Measurements from ENCODE around the gene KRT5.
A peak's percentile ranks its signal among the peaks of the same experiment; 100 is the strongest.
"Not testable (repeated sequence)": the region's sequence is repeated elsewhere in the genome, so short reads cannot be mapped to it uniquely, and the experiment has no call there.

The KRT5 gene

DNA sequence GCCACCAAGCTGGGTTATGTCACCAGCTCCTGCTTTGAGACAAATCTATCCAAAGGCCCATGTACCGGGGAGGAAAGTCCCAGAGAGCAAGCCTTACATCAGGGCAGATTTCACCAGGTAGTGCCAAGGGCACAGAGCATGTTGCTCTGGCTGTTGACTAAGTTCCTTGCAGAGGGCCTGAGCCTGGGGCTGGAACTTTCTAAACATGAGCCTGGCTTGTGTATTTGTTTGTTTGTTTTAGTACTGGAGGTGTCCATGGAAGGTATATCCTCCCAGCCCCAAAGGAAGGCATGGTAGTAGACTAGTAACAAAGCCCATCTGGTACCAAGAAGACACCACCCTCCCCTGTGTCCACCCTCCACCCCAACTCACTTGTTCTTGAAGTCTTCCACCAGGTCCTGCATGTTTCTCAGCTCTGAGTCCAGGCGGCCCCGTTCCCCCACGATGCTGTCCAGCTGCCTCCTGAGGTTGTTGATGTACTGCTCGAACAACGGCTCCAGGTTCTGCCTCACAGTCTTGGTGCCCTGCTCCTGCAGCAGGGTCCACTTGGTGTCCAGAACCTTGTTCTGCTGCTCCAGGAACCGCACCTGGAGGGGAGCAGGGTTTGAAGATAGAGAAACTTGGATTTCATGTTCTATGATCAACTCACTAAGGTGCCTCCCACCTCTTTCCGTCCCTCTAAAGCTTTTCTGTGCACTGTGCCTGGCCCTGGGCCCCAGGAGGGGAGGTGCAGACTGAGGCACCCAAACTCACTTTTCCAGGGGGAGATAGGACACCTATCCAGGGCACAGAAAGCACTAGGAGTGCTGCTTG lies 1.4 kb downstream of the KRT5 start:
- DNase-seq = no peak

DNA sequence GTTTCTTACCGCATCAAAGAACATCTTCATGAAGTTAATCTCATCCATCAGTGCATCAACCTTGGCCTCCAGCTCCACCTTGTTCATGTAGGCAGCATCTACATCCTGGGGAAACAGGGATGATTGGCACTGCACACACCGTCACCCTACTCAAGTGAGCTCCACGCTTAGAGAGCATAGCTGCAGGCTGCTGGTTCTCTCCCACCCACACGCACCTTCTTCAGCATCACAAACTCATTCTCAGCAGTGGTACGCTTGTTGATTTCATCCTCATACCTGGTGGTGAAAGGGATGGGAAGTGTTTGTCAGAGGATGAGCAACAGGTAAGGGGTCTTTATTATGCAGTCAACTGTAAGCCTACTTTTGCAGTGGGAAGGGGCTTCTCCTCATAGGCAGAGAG lies 2.3 kb downstream of the KRT5 start:
- no peak for DNase-seq

DNA sequence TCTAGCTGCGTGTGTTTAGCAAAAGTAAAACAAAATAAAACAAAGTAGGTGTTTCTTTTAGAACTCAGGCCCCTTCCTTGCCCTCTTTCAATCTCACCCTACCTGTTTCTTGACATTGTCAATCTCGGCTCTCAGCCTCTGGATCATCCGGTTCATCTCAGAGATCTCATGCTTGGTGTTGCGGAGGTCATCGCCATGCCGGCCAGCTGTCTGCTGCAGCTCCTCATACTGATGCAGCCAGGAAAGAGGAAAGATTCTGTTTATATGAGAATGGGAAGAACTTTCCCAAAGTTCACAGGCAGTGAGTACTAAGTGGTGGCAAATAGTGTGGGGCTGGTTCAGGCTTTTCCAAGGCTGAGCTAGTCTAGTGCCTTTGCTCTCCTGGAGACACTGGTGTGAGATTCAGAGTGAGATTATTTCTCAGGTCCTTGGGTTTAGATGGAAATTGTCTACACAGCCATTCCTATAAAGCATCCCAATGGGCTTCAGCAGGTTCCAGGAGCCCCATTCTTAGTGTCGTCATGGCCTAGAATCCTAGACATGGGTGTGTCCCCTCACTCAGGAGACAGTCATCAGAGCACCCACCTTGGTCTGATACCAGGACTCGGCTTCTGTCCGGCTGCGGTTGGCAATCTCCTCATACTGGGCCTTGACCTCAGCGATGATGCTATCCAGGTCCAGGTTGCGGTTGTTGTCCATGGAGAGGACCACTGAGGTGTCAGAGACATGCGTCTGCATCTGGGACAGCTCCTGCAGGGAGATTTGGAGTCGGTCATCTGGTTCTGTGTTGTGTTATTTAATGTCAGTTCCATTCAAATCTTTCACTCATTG lies 3.0 kb downstream of the KRT5 start:
- DNase-seq = no peak

DNA sequence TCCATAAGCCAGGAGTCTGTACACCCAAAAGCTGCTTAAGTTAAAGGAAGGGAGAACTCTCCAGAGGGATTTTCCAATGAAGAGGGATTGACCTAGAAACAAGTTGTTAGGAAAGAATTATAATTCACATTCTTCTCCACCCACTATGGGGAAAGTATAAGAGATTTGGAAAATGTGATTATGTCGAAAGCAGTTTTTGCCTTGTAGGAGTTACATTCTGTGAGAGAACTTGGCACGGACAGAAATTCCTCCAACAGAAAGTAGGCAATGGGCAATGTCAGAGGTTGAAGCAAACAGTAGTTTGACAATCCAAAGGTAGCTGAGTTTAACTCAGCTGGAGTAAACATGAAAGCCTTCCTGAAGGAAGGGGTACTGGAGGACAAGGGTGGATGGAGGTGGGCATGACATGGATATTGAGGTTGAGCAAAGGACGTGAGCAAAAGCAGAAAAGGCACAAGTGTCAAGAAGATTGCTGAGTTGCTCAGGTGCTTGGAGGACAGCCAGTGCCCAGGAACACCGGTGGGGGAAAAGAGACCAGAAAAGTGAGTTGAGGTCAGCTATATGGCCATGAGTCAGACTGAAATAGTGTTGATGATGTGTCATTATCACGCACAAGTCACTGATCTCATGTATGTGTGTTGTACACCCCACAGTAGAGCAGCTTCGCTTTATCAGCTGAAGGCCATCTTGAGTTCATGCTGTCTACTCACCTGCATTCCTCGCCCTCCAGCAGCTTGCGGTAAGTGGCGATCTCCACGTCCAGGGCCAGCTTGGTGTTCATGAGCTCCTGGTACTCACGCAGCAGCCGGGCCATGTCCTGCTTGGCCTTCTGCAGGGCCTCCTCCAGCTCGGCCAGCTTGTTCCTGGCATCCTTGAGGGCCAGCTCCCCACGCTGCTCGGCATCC lies 4.0 kb downstream of the KRT5 start:
- no peak for DNase-seq

DNA sequence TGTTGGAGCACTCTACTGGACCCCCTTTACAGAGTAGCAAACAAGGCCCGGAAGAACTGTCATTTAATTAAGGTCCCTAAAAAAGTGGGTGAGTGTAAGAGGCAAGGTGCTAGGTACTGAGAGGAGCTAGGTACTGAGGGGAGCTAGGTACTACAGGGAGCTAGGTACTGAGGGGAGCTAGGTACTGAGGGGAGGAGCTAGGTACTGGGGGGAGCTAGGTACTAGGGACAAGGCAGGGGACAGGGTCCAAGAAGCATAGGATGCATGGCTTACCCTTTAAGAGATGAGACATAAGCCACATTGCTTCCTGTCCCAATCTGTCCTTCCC lies 4.9 kb downstream of the KRT5 start:
- DNase-seq = no peak

DNA sequence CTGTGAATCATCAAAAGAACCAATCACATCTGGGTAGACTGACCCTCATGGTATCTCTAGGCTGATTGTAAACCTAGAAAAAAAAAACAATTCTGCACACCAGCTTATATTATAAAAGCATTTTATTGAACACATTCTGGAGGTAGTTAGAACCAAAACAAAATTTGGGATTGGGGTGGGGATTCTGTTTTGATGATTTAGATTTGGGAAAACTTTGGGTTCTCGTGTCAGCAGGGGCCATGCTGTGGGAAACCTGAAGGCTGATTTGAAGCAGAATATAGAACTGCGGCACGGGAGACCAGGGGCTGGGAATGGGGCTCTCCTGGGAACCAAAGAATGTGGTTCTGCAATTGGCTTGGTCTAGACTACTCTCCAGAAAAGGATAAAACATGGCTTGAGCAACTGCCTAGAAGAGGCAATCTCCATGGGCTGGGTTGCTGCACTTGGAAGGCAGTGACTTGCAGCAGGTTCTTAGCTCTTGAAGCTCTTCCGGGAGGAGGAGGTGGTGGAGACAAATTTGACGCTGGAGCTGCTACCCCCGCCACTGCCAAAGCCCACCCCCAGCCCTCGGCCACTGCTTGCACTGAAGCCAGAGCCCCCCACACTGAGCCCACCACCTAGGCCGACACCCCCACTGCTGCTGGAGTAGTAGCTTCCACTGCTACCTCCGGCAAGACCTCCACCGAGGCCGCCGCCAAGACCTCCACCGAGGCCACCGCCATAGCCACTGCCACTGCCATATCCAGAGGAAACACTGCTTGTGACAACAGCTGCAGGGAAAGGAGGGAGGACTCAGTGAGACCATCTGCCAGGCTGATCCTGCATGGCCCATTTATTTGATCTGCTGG lies 5.5 kb downstream of the KRT5 start:
- DNase-seq = no peak

DNA sequence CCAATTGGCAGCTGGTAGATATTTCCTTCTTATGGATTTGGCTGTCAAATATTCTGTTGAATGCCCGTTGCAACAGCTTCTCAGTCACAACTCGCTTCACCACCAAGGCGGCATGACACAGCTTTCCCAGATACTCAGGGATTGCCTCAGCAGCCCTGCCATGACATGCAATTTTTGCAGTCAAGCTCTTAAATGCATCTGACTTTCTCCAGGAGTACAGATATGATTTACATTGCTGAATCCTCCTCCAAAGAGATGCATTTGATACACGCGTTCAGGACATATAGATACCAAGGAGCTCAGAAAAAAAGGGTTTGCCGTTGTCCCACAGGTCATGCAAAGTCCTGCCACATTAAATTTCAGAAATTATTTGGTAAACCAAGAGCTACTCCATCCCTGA lies 6.5 kb downstream of the KRT5 start:
- DNase-seq = no peak

DNA sequence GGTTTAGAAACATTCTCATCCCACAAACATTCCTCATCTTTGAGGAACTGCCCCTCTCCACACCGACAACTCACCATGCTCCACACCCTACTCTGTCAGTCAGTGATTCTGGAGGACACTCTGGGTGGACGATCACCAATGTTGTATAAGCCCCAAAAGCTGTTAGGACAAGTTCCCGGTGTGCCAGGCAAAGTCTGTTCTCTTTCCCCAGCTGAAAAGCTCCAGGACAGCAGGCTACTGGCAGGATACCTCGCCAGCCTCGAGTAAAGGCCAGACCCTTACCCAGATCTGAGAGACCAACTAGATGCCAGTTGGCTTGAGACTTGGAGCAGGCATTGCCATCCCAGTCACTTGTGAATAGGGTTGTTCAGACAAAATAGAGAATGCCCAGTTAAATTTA lies 12.0 kb downstream of the KRT5 start:
- no peak for DNase-seq

DNA sequence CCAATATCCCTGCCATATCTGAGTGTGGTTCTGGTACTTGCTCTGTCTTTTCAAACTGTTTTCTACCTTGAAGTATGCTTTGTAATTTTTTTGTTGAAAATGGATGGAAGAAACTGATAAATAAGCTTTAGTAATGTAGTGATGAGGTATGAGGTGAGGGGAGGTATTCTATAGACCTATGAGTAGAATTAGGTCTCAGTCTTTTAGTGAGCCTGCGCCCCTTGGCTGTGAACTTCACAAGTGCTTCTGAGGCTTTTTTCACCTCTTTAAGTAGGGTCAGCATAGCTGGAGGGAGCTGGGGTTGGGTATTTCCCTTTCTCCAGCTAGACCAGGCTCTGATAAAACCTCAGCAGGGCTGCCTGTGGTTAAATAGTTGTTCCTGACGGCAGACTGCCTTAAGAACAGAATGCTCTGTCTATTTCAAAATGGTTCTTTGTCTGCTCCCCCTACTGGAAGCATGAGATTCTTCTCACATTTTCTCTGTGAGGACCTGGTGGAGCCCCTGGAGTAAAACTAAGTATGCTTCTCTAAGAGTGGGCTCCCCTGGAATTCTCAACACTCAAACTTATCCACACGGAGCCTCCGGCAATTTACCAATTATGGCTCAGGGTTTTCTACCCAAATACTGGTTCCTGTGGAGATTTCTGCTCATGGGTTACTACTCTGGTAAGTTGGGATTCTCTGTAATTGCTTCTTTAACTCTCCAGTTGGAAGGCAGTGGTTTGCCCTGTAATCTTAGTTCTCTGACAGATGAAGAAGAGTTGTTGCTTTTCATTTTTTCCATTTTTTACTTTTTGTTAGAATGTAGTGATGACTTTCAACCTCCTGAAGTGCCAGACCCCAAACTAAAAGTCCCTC lies 13.1 kb downstream of the KRT5 start:
- DNase-seq = peak; percentile 9

DNA sequence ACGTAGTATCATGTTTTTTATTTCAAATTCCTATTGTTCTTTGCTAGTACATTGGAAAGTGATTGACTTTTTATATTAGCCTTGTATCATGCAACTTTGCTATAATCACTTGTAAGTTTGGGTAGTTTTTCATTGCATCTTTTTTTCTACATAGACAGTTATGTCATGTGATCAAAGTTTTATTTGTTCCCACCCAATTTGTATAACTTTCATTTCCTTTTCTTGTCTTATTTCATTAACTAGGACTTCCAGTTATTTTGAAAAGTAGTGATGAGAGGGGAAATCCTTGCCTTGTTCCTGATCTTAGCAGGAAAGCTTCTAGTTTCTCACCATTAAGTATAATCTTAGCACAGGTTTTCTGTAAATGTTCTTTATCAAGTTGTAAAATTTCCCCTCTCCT lies 17.3 kb downstream of the KRT5 start:
- no peak for DNase-seq

DNA sequence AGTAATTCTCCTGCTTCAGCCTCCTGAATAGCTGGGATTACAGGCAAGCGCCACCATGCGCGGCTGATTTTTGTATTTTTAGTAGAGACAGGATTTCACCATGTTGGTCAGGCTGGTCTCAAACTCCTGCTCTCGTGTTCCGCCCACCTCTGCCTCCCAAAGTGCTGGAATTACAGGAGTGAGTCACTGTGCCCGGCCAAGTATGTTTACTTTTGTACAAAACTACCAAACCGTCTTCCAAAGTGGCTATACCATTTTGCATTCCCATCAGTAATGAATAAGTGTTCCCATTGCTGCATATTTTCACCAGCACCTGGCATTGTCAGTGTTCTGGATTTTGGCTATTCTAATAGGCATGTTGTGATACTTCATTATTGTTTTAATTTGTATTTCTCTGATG lies 18.7 kb downstream of the KRT5 start:
- DNase-seq = no peak

DNA sequence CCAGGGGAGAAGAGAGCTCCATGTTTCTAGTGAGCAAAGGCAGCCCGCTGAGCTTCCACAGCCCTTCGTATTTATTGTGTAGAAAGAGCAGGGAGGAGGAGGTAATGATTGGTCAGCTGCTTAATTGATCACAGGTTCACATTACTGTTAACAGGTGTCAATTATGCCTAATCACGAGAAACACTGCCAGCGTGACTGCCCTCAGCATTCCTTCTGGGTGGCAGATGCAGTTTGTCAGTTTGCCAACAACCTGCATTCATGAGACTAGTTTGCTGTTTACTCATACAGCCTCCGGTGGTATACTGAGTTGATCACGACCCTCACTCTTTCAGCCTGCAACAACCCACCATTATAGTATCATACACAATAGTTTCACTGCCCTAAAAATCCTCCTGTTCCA lies 19.6 kb downstream of the KRT5 start:
- DNase-seq = not testable (repeated sequence)

DNA sequence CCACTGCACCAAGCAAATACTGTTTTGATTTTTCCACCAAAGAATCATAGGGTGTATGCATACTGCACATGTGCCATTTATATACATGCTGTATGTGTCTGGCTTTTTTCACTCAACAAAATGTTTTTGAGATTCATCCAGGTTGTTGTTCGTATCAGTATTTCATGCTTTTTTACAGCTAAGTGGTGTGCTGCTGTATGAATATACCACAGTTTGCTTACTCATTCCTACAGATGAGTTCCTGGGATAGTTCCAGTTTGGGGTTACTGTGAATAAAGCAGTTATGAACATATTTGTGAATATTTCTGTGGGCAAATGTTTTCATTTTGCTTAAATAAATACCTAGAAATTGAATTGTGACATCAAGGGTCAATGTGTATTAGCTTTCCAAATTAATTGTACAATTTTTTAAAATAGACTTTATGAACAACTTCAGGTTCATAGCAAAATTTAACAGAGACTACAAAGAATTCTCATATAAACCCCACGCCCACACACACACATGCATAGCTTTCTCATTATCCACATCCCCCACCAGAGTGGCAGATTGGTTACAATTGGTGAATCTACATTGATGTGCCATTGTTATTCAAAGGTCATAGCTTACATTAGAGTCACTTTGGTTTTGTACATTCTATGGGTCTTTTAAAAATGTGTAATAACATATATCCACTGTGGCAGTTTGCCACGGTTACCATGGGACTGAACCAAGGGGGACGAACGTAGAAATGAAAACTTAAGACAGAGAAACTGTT lies 20.2 kb downstream of the KRT5 start:
- no peak for DNase-seq

DNA sequence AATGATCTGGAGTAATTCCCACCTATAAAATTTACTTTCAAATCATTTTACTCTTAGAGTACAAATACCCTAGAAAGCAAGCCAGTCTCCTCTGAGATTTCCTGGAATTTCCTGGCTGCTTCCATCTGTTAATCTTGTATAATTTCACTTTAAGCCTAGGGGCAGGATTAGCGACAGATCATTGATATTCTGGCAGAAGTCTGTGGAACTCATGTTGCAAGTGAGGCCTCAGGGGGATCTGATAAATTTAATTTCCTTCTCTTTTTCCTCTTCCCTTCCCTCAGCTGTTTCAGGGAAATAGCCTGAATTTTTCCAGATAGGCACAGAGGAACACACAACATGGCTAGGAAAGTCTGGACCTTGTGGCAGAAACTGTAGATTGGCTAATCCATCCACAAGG lies 21.2 kb downstream of the KRT5 start:
- no peak for DNase-seq

DNA sequence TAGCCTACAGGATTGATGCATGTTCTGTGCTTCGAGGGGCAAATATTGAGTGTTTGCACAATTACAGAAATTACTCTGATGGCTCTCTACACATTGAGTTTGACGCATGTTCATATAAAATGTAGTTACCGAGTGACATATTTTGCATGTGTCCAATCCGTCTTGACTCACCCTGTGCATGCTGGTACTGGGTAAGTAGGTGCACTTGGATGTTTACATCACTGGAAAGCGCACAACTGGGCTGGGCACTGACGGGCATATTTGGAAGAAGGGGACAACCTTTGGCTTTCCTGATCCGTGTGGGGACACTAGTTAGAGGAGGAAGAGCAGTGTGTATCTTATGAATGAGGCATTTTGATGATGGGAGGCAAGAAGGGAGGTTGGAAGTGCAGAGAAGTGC lies 22.2 kb downstream of the KRT5 start:
- no peak for DNase-seq

DNA sequence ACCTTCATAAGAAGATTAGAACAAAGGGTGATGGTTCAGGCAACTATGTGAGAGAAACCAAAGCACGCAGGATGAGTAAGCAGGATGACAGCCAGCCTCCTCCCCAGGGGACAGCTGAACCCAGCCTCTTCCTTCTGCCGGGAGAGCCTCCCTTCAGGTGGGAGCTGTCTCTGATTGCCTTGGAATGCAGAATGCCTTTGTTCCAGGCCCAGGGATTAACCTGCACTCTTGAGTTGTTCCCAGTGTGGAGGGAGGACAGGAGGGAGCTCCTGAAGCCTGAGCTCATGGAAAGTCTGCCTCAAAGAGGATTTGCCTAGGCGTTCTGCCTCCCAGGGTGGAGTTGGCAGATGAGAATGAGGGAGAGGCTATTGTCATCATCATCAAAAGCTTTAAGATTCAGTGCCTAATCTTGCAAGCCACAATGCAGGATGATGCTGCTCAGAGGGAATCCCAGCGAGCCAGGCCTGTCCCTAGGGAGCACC lies 23.6 kb downstream of the KRT5 start:
- no peak for DNase-seq

DNA sequence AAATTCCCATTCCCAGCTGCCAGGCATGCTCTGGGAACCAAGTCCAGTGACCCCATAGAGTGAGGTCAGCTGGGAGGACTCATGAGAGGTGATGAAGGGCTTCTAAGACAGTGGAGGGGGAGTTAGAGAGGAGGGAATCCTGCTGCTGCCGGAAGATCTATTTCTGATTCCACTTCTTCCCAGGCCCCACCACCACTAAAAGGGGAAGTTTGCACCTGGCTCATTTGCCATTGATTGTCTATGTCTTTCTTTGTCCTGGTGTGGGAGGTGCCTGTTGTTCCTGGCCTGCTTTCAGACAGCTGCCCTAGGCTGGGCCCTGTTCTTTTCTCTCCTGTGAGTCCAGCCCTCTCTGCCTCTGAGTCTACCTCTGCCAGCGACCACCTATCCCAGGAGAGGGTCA lies 24.1 kb downstream of the KRT5 start:
- peak; percentile 61 for DNase-seq

DNA sequence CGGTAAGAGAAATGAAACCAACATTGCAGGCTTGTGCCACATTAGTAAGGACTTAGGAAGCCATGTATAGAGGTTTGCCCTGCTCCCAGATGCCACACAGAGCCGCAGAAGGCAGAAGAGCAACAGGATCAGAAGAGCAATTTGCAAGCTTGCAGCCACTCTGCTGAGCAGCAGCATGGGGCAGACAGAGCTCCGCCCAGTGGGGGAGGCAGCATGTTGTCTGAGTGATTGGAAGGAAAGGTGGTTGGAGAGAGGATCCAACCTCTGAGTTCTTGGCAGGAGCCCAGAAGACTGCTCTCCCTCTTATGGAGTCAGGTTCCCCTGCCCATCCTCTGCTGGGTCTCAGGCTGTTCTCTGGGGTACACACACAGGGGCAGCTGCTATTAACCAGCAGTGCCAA lies 24.8 kb downstream of the KRT5 start:
- DNase-seq = peak; percentile 85

DNA sequence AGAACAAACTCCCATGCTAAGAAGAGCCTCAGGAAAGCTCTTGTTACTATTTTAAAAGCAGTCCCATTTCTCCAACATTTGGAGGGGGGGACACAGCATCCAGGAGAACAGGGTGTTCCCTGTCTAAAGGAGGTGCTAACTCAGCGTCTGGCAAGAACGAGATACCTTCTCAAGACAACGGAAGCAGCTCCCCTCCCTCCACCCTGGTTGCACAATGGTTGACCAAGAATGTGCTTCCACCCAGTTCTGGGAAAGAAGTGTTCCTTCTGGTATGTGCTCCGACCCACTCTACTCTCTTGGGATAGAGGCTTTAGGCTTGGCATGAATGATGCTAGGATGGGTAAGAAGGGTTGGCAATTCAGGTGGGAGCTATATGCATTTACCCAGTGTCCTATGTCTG lies 25.7 kb downstream of the KRT5 start:
- DNase-seq = no peak

DNA sequence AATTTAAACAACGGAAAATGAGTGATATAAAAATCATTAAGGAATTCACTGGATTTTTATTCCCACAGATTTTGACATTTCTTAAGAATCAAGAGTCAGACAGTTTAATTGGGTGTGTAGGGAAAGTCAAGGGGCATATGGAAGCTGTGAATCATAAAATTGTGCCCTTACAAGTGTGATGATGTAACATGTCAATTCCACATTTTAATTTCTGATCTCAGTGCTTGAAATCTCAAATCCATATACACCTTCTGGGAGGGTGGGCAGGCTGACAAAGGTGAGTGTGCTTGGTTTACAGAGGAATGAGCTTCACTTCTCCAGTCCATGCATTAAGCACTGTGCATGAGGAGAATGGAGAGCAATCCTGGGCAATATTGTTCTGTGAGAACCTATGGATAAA lies 26.1 kb downstream of the KRT5 start:
- DNase-seq = no peak

DNA sequence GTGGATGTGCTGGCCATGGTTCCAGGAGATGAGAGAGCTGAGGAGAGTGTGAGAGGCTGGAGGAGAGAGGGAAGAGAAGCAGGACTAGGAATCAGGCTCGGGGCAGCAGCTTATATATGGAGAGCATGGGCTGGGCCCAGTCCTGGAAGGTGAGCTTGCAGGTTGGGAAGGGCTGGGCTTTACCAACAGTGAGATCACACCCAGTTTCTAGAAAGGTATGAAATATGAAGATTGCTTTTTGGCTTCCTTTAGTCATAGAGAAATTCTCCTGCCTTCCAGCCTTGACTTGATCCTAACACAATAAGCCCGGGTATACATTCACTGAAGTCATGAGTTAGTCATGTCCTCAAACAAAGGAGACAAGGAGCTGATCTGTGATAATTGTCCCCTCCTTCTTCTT lies 27.0 kb downstream of the KRT5 start, which contains the start of gene KRT6A:
Gene KRT6A (minus strand): TSS at position 86 of the 400 bp plus-strand sequence. CDS start 69 bp downstream, at position 17.
- no peak for DNase-seq
